ENCODE data around the gene NHP2.

NHP2 gene

GRCh38 chr5:178123966-178124925 lies 29.4 kb downstream of the NHP2 start:
- Histone ChIP-seq H3K27me3 (ENCODE audit: control insufficient read depth, insufficient read depth, low read length) (no peaks in the 10 kb centered on the region), H3K9ac (ENCODE audit: low read length) (no peak overlapping the region), H3K4me3 (ENCODE audit: low read length) (no peak overlapping the region), H3K36me3 (ENCODE audit: control insufficient read depth, insufficient read depth, low read length) (no peaks in the 10 kb centered on the region), H3K27ac (ENCODE audit: low read depth, low read length) (no peak overlapping the region), H3K4me1 (ENCODE audit: control insufficient read depth, insufficient read depth, low read length) (peaks cover 13% of the 10 kb centered on the region)

GRCh38 chr5:178123094-178123965 lies 30.4 kb downstream of the NHP2 start:
- H3K4me3 ChIP-seq (ENCODE audit: low read length), result no peak overlapping the region
- peaks cover 13% of the 10 kb centered on the region for H3K4me1 ChIP-seq (ENCODE audit: control insufficient read depth, insufficient read depth, low read length)
- no peaks in the 10 kb centered on the region for H3K36me3 ChIP-seq (ENCODE audit: control insufficient read depth, insufficient read depth, low read length)
- no peak overlapping the region for H3K27ac ChIP-seq (ENCODE audit: low read depth, low read length)
- H3K9ac ChIP-seq (ENCODE audit: low read length), result no peak overlapping the region
- H3K27me3 ChIP-seq (ENCODE audit: control insufficient read depth, insufficient read depth, low read length), result no peaks in the 10 kb centered on the region

GRCh38 chr5:178122346-178122745 lies 31.3 kb downstream of the NHP2 start:
- peaks cover 13% of the 10 kb centered on the region for H3K4me1 ChIP-seq (ENCODE audit: control insufficient read depth, insufficient read depth, low read length)
- H3K27ac ChIP-seq (ENCODE audit: low read depth, low read length), result no peak overlapping the region
- no peak overlapping the region for H3K4me3 ChIP-seq (ENCODE audit: low read length)
- no peak overlapping the region for H3K9ac ChIP-seq (ENCODE audit: low read length)
- H3K27me3 ChIP-seq (ENCODE audit: control insufficient read depth, insufficient read depth, low read length), result no peaks in the 10 kb centered on the region
- H3K36me3 ChIP-seq (ENCODE audit: control insufficient read depth, insufficient read depth, low read length), result no peaks in the 10 kb centered on the region

GRCh38 chr5:178121391-178122276 lies 32.1 kb downstream of the NHP2 start:
- H3K27me3 ChIP-seq (ENCODE audit: control insufficient read depth, insufficient read depth, low read length), result no peaks in the 10 kb centered on the region
- H3K4me3 ChIP-seq (ENCODE audit: low read length), result peak overlapping the region; percentile 66
- H3K36me3 ChIP-seq (ENCODE audit: control insufficient read depth, insufficient read depth, low read length), result no peaks in the 10 kb centered on the region
- no peak overlapping the region for H3K9ac ChIP-seq (ENCODE audit: low read length)
- peaks cover 13% of the 10 kb centered on the region for H3K4me1 ChIP-seq (ENCODE audit: control insufficient read depth, insufficient read depth, low read length)
- H3K27ac ChIP-seq (ENCODE audit: low read depth, low read length), result peak overlapping the region; percentile 17

- peak overlapping the region; percentile 17 for H3K27ac ChIP-seq (ENCODE audit: low read depth, low read length)
- H3K4me3 ChIP-seq (ENCODE audit: low read length), result peak overlapping the region; percentile 66
These were observed 32.9 kb downstream of the NHP2 start for GRCh38 chr5:178120607-178121357.

GRCh38 chr5:178119915-178120606 lies 33.6 kb downstream of the NHP2 start:
- no peak overlapping the region for H3K4me3 ChIP-seq (ENCODE audit: low read length)
- peaks cover 13% of the 10 kb centered on the region for H3K4me1 ChIP-seq (ENCODE audit: control insufficient read depth, insufficient read depth, low read length)
- H3K9ac ChIP-seq (ENCODE audit: low read length), result no peak overlapping the region
- H3K27ac ChIP-seq (ENCODE audit: low read depth, low read length), result no peak overlapping the region
- no peaks in the 10 kb centered on the region for H3K36me3 ChIP-seq (ENCODE audit: control insufficient read depth, insufficient read depth, low read length)
- H3K27me3 ChIP-seq (ENCODE audit: control insufficient read depth, insufficient read depth, low read length), result no peaks in the 10 kb centered on the region

More at GRCh38 chr5:178120607-178121357, 32.9 kb downstream of the NHP2 start:
- H3K4me1 ChIP-seq (ENCODE audit: control insufficient read depth, insufficient read depth, low read length), result peaks cover 13% of the 10 kb centered on the region
- H3K9ac ChIP-seq (ENCODE audit: low read length), result no peak overlapping the region
- no peaks in the 10 kb centered on the region for H3K27me3 ChIP-seq (ENCODE audit: control insufficient read depth, insufficient read depth, low read length)
- H3K36me3 ChIP-seq (ENCODE audit: control insufficient read depth, insufficient read depth, low read length), result no peaks in the 10 kb centered on the region

- Histone ChIP-seq H3K4me3 (ENCODE audit: low read length) (no peak overlapping the region), H3K9ac (ENCODE audit: low read length) (no peak overlapping the region), H3K27me3 (ENCODE audit: control insufficient read depth, insufficient read depth, low read length) (peaks cover 2% of the 10 kb centered on the region), H3K4me1 (ENCODE audit: control insufficient read depth, insufficient read depth, low read length) (peaks cover 14% of the 10 kb centered on the region), H3K36me3 (ENCODE audit: control insufficient read depth, insufficient read depth, low read length) (no peaks in the 10 kb centered on the region), H3K27ac (ENCODE audit: low read depth, low read length) (no peak overlapping the region)
These were observed 35.6 kb downstream of the NHP2 start for GRCh38 chr5:178117923-178118701.

- no peak overlapping the region for H3K9ac ChIP-seq (ENCODE audit: low read length)
- no peaks in the 10 kb centered on the region for H3K36me3 ChIP-seq (ENCODE audit: control insufficient read depth, insufficient read depth, low read length)
- no peak overlapping the region for H3K4me3 ChIP-seq (ENCODE audit: low read length)
- peaks cover 3% of the 10 kb centered on the region for H3K4me1 ChIP-seq (ENCODE audit: control insufficient read depth, insufficient read depth, low read length)
- H3K27ac ChIP-seq (ENCODE audit: low read depth, low read length), result no peak overlapping the region
- peaks cover 2% of the 10 kb centered on the region for H3K27me3 ChIP-seq (ENCODE audit: control insufficient read depth, insufficient read depth, low read length)
These were observed 37.4 kb downstream of the NHP2 start for GRCh38 chr5:178116143-178116885.

- Histone ChIP-seq H3K4me3 (ENCODE audit: low read length) (no peak overlapping the region), H3K9ac (ENCODE audit: low read length) (no peak overlapping the region), H3K36me3 (ENCODE audit: control insufficient read depth, insufficient read depth, low read length) (no peaks in the 10 kb centered on the region), H3K4me1 (ENCODE audit: control insufficient read depth, insufficient read depth, low read length) (peaks cover 2% of the 10 kb centered on the region), H3K27me3 (ENCODE audit: control insufficient read depth, insufficient read depth, low read length) (peaks cover 2% of the 10 kb centered on the region), H3K27ac (ENCODE audit: low read depth, low read length) (no peak overlapping the region)
These were observed 37.9 kb downstream of the NHP2 start for GRCh38 chr5:178115814-178116142.

GRCh38 chr5:178115136-178115813 lies 38.4 kb downstream of the NHP2 start:
- no peak overlapping the region for H3K27ac ChIP-seq (ENCODE audit: low read depth, low read length)
- no peaks in the 10 kb centered on the region for H3K36me3 ChIP-seq (ENCODE audit: control insufficient read depth, insufficient read depth, low read length)
- H3K9ac ChIP-seq (ENCODE audit: low read length), result no peak overlapping the region
- H3K27me3 ChIP-seq (ENCODE audit: control insufficient read depth, insufficient read depth, low read length), result peaks cover 2% of the 10 kb centered on the region
- H3K4me1 ChIP-seq (ENCODE audit: control insufficient read depth, insufficient read depth, low read length), result peaks cover 2% of the 10 kb centered on the region
- H3K4me3 ChIP-seq (ENCODE audit: low read length), result no peak overlapping the region
